GM12875 (cell line): ENCODE data around the gene AK2.
"Not testable (repeated sequence)": the region's sequence is repeated elsewhere in the genome, so short reads cannot be mapped to it uniquely, and the experiment has no call there.

Experiments used
- H3K4me3 ChIP-seq: one replicate; pipeline ENCODE4 v1.5.1; 2011; ENCODE audit warnings: low read depth, low read length, control low read depth
- CTCF ChIP-seq: IDR thresholded peaks from 2 replicates; pipeline ENCODE4 v1.5.1; 2011; ENCODE audit warnings: low read depth, mild to moderate bottlenecking, control low read depth, inconsistent platforms, low read length, moderate library complexity, borderline replicate concordance; ENCODE audit not compliant: insufficient read depth

Gene AK2

GRCh38 chr1:33080373-33080772 lies 43.7 kb upstream of the AK2 start:
- H3K4me3 ChIP-seq: no peak overlapping the region
- TF ChIP-seq CTCF: no peak

GRCh38 chr1:33078030-33078591 lies 41.4 kb upstream of the AK2 start:
- no peak overlapping the region for H3K4me3 ChIP-seq
- TF ChIP-seq CTCF: no peak

GRCh38 chr1:33074193-33074945 lies 37.7 kb upstream of the AK2 start:
- no peak overlapping the region for H3K4me3 ChIP-seq
- no peak for TF ChIP-seq CTCF

- TF ChIP-seq CTCF: no peak
- H3K4me3 ChIP-seq: no peak overlapping the region
Observed at GRCh38 chr1:33072707-33073106, 36.0 kb upstream of the AK2 start.

GRCh38 chr1:33070628-33071027 lies 33.9 kb upstream of the AK2 start:
- no peak overlapping the region for H3K4me3 ChIP-seq
- no peak for TF ChIP-seq CTCF

GRCh38 chr1:33068108-33068507 lies 31.4 kb upstream of the AK2 start:
- not testable (repeated sequence) for H3K4me3 ChIP-seq

GRCh38 chr1:33066477-33066876 lies 29.8 kb upstream of the AK2 start:
- not testable (repeated sequence) for H3K4me3 ChIP-seq

GRCh38 chr1:33065301-33065700 lies 28.6 kb upstream of the AK2 start:
- no peak for TF ChIP-seq CTCF
- H3K4me3 ChIP-seq: no peak overlapping the region

GRCh38 chr1:33064284-33064683 lies 27.6 kb upstream of the AK2 start:
- not testable (repeated sequence) for H3K4me3 ChIP-seq
